ENCODE data around the gene MID2.
"Not testable (repeated sequence)": the region's sequence is repeated elsewhere in the genome, so short reads cannot be mapped to it uniquely, and the experiment has no call there.

The MID2 gene

GRCh38 chrX:107955337-107955736 is 129.7 kb downstream of the MID2 start:
- DNase-seq (ENCODE audit: low spot score) = not testable (repeated sequence)

DNA sequence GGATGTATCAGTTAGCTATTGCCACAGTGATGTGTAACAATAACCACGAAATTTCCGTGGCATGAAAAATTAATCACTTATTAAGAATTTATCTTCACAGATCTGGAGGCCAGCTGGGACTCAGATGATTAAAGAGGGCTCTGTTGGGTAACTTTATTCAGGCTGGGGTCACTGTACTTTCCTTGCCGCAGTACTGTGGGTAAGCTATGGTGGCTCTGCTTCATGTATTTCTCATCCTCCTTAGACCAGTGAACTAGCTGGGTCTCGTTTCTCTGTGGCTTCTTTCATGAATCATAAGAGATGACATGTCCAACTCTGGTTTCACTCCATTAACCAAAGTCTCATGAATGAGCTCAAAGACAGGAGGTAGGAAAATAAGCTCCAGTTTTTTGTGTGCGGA is 143.0 kb downstream of the MID2 start:
- DNase-seq (ENCODE audit: low spot score) = no peak

DNA sequence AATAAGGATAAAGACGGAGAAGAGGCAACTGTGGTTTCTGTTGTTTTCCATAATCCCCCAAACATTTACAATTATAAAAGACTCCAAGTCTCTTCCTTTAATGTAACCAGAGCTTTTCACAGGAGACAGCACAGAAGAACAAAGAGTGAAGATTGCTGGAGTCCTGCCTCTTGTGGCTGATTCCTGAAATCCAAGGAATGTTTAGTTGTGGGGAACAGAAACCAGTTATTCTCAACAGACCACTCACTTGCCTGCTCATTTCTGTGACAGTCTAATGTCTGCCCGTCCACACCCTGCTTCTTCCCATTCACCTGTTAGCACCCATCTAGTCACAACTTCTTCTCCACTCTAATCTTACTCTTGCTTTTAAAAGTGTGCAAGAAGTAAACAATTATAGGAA is 144.4 kb downstream of the MID2 start:
- DNase-seq (ENCODE audit: low spot score) = no peak

- DNase-seq (ENCODE audit: low spot score) = no peak
Measured at GRCh38 chrX:107971636-107972035, 146.0 kb downstream of the MID2 start.
